IgD-negative memory B cell (primary cell): ENCODE measurements around the gene SLC39A1. TPM values are rescaled to one million over a fixed set of nuclear protein-coding genes. Genes with fewer than 3 reads are reported as not detected.
"Not testable (repeated sequence)": the region's sequence is repeated elsewhere in the genome, so short reads cannot be mapped to it uniquely, and the experiment has no call there.

ENCODE experiments used
- H3K27ac Mint-ChIP-seq, 3 donors: one replicate each; pipeline ENCODE4 v1.8.0; 2020 to 2022; ENCODE audit warnings: mild to moderate bottlenecking in 3 of 3, mixed read lengths in 3 of 3, moderate library complexity in 1 of 3
- H3K27me3 Mint-ChIP-seq: one replicate; pipeline ENCODE4 v1.8.0; 2021; ENCODE audit warnings: mixed read lengths
- H3K36me3 Mint-ChIP-seq: one replicate; pipeline ENCODE4 v1.8.0; 2020; ENCODE audit warnings: mild to moderate bottlenecking, mixed read lengths
- H3K4me1 Mint-ChIP-seq, 3 donors: one replicate each; pipeline ENCODE4 v1.8.0; 2020 to 2022; ENCODE audit warnings: mixed read lengths in 3 of 3, mild to moderate bottlenecking in 1 of 3
- H3K4me3 Mint-ChIP-seq, 4 donors: one replicate each; pipeline ENCODE4 v1.8.0; 2020 to 2022; ENCODE audit warnings: mild to moderate bottlenecking in 4 of 4, mixed read lengths in 4 of 4, moderate library complexity in 3 of 4
- H3K9me3 Mint-ChIP-seq, 3 donors: one replicate each; pipeline ENCODE4 v1.8.0; 2020 to 2021; ENCODE audit warnings: mixed read lengths in 3 of 3, mild to moderate bottlenecking in 1 of 3
- polyA plus RNA-seq: library from polyadenylated mRNA; unstranded; fragments of 300-500 nt; fragmentation: Illumina TruSeq; gene quantifications from one replicate; pipeline ENCODE4 v1.2.3, GENCODE V29; 2021

Gene SLC39A1
- polyA plus RNA-seq, 1 donor from 2014 or later = 52.0 TPM

DNA sequence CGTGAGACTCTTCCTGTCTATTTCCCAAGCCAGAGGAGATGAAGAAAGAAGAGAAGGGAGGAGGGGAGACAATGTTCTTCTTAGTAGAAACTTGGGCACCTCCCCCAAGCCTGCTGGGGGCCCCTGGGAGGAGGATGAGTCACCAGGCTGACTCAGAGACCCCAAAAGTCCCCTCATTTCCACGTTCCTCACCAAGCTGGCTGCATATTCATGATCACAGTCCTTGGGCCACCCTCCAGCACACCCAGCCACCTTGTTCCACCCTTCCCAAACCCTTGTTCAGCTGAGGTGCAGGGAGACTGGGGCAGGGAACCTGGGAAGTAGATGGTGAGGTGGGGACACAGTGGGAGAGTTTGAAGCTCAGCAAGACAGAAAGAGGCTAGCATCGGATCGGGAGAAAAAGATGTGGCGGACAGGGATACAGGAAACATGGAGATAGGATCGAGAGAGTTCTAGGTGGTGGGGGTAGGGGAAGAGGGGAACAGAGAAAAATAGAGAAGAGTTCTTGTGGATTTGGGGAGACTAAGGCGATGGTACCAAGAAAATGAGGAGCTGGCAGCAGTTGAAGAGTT, 22.1 kb upstream of the SLC39A1 start:
- Mint-ChIP-seq H3K36me3 (no peaks in the 10 kb centered on the region), H3K27me3 (no peaks in the 10 kb centered on the region), H3K9me3 (peaks cover 0 to 2% (median 0%) of the 10 kb centered on the region in 3 donors), H3K4me3 (peak overlapping the region; percentile 49 to 87 (median 62)), H3K27ac (peak overlapping the region in 1 of 3 donors; percentile 64), H3K4me1 (peaks cover 20 to 21% (median 21%) of the 10 kb centered on the region in 3 donors)

DNA sequence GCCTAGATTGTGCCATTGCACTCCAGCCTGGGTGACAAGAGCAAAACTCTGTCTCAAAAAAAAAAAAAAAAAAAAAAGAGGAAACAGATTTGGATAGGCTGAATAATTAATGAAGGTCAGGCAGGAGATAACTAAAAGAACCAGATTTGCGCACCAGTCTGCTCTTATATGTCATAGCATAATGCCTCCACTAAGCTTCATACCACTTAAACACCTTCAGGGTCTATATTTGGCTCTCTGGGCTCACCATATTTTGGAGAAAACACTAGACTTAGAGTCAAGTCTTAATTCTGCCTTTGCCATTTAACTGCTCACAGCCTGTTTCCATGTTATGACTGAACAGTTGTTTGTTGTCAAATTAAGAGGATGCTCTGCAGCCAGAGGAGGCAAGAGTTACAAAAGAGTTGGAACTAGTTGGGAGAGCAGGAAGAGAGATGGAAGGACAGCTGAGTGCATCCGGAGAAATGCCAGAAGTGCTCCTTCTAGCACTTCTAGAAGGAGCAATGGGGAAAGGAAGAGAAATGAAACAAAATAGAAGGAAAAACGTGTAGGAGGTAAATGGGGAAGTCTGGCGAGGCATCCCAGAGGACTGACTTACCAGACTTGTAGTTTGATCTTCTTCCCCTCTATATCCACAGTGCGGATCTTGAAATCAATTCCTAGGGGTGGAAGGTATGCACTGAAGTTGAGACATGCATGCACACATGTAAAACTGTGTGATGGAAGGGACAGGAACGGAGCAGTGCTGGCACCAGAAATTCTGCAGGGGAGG, 21.0 kb upstream of the SLC39A1 start:
- Mint-ChIP-seq H3K4me3 (peak overlapping the region in 1 of 4 donors; percentile 38), H3K9me3 (no peaks in the 10 kb centered on the region), H3K36me3 (no peaks in the 10 kb centered on the region), H3K27ac (peak overlapping the region in 1 of 3 donors; percentile 64), H3K27me3 (no peaks in the 10 kb centered on the region), H3K4me1 (peaks cover 17 to 18% (median 18%) of the 10 kb centered on the region in 3 donors)

DNA sequence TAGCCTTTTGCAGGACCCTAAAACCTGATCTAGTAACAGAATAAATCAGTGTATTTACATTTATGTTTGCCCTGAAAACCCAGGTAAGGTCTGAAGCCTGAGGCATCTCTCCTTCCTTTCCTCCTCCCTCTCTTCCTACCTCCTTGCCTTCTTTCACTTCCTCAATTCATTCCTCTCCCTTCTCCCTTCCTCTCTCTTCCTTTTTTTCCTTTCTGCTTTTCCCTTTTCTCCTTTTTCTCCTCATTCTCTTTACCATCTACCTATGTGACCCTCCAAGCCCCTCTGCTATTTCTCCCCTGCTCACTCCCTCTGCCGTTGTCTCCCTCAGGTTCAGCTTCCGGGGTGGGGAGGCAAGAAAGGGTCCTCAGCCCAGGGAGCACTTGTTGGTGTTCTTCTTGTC, 18.4 kb upstream of the SLC39A1 start:
- H3K4me3 Mint-ChIP-seq = not testable (repeated sequence)

DNA sequence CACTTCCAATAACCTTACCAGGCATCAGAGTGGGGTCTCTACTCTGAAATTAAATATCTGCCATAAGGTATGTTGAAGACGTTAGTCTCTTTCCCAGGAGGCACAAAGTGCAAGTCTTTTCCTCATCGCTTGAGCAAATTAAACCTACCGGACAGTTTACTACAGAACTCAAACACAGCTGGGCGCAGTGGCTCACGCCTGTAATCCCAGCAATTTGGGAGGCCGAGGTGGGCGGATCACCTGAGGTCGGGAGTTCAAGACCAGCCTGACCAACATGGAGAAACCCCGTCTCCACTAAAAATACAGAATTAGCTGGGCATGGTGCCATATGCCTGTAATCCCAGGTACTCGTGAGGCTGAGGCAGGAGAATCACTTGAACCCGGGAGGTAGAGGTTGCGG, 15.8 kb upstream of the SLC39A1 start:
- Mint-ChIP-seq H3K27ac (peak overlapping the region in 1 of 3 donors; percentile 4), H3K4me1 (peaks cover 14 to 33% (median 26%) of the 10 kb centered on the region in 3 donors), H3K4me3 (peak overlapping the region in 2 of 4 donors; percentile 99)
- not testable (repeated sequence) for H3K27me3 Mint-ChIP-seq, H3K9me3 Mint-ChIP-seq, H3K36me3 Mint-ChIP-seq

More for the DNA sequence above, 18.4 kb upstream of the SLC39A1 start:
- peaks cover 17 to 28% (median 22%) of the 10 kb centered on the region in 3 donors for H3K4me1 Mint-ChIP-seq
- H3K36me3 Mint-ChIP-seq, H3K27ac Mint-ChIP-seq, H3K27me3 Mint-ChIP-seq, H3K9me3 Mint-ChIP-seq: not testable (repeated sequence)

DNA sequence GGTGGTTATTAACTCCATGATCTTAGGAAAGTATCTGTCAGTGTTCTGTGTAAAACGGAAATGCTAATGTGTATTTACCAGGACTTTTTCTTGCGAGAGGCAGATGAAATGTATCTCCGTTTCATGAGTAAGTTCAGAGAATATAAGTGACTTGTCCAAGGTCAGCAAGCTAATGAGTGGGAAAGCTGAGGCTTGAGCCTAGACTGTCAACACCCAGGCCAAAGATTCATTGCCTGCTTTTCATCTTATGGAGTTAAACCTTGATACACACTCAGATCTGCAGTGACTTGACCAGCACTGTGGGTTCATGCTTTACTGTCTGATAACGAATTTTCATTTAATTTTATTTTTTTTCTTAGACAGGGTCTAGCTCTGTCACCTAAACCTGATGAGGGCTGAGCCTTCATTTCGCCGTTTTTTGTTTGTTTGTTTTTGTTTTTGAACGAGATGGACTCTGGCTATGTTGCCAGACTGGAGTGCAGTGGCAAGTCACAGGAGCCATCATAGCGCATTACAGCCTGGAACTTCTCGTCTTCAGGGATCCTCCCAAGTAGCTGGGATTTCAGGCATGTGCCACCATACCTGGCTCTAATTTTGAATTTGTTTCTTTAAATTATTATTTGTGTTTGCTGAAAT, 15.1 kb upstream of the SLC39A1 start:
- H3K36me3 Mint-ChIP-seq = peaks cover 2% of the 10 kb centered on the region
- H3K9me3 Mint-ChIP-seq = no peaks in the 10 kb centered on the region
- peak overlapping the region; percentile 95 to 99 (median 99) for H3K4me3 Mint-ChIP-seq
- H3K27me3 Mint-ChIP-seq = no peaks in the 10 kb centered on the region
- H3K4me1 Mint-ChIP-seq = peaks cover 14 to 34% (median 27%) of the 10 kb centered on the region in 3 donors
- peak overlapping the region; percentile 83 to 94 (median 93) for H3K27ac Mint-ChIP-seq

DNA sequence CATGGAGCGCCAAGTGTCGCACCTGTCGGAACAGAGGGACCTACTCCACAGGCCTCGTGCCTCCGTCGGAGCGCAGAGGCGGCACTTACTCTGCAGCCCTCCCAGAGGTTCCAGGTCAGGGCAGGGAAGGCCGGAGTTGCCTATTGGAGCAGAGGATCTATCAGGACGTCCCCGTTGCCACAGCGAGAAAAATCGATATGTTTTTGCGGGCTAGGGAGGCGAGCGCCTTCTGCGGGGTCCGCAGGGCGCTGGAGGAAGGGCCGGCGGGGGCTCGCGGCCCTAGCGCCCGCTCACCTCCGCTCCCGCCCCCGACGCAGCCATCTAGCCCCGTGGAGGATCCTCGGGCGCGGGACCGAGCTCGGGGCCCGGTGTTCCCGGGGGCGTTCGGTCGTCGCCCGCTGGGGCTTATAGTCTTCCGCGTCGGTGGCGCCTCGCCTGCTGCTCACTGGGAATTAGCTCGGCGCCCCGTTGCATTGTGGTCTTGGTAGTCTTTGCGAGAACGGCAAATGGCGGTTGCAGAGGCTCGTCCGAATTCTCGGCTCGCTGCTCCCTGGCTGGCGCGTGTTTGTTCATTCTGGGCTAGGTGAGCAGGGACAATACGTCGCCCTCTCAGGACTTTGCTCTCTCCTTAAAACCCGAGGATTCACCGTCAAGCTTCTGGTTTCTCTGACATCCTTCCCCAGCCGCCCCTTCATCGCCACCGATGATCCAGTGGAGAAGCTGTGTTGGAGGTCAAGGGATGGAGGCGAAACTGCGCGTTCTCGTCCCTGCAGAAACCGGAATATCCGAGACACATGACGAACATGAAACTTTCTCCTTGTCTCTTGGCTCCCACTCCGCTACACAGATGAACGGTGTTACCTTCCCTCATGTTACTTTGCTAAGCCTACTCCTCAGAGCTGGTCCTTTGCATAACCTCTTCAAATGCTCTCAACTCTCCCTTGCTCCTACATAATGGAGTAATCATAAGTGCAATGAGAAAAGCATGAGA, 14.2 kb upstream of the SLC39A1 start, which contains the start of gene JTB:
TSS of gene JTB (minus strand) at position 425 of the 991 bp plus-strand sequence. CDS start at position 3, 422 bp downstream.
- Mint-ChIP-seq H3K9me3 (no peaks in the 10 kb centered on the region), H3K4me1 (peaks cover 14 to 34% (median 27%) of the 10 kb centered on the region in 3 donors), H3K27me3 (no peaks in the 10 kb centered on the region), H3K27ac (peak within 1 kb of the TSS; percentile 83 to 95 (median 94)), H3K4me3 (peak within 1 kb of the TSS; percentile 95 to 99 (median 99)), H3K36me3 (peaks cover 7% of the 10 kb centered on the region)

DNA sequence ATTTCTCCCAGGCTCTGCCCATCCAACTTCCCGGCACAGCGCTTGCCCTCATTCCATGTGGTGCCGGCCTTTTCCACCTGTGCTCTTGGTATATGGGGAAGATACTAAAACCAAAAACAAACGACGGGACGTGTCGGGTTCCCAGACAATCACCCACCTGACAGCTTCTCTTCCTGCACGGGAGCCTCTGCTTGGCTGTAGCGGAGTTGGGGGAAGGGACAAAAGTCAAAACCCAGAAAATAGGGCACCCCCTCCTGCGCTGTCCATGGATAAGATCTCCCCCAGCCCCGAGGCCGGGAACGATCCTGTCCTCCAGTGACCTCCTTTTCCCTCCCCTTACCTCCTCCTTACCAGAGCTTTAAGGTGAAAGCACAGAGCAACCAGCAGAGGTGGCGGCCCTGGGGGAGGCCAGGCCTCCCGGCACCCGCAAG, 13.5 kb upstream of the SLC39A1 start:
- Mint-ChIP-seq H3K27me3 (no peaks in the 10 kb centered on the region), H3K27ac (peak overlapping the region; percentile 83 to 95 (median 94)), H3K4me3 (peak overlapping the region; percentile 95 to 99 (median 99)), H3K9me3 (no peaks in the 10 kb centered on the region), H3K36me3 (peaks cover 7% of the 10 kb centered on the region), H3K4me1 (peaks cover 19 to 40% (median 28%) of the 10 kb centered on the region in 3 donors)

DNA sequence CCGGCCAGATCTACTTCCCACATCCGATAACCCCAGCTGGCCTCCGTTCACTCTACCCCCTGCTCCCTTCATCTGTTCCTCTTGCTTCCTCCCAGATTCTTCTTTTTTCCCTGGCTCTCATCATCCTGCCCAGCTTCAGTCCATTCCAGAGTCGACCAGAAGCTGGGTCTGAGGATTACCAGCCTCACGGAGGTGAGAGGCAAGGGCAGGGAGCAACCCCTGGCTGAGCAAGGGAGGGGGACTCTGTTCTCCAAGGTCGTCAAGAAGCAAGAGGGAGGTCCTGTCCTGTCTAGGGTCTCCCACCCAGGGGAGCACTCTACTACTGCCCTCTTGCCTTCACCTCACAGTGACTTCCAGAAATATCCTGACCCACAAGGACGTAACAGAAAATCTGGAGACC, 10.2 kb upstream of the SLC39A1 start:
- Mint-ChIP-seq H3K27ac (peak overlapping the region in 1 of 3 donors; percentile 50), H3K36me3 (peaks cover 7% of the 10 kb centered on the region), H3K4me3 (peak overlapping the region in 1 of 4 donors; percentile 86), H3K4me1 (peaks cover 25 to 45% (median 30%) of the 10 kb centered on the region in 3 donors), H3K27me3 (no peaks in the 10 kb centered on the region), H3K9me3 (no peaks in the 10 kb centered on the region)

DNA sequence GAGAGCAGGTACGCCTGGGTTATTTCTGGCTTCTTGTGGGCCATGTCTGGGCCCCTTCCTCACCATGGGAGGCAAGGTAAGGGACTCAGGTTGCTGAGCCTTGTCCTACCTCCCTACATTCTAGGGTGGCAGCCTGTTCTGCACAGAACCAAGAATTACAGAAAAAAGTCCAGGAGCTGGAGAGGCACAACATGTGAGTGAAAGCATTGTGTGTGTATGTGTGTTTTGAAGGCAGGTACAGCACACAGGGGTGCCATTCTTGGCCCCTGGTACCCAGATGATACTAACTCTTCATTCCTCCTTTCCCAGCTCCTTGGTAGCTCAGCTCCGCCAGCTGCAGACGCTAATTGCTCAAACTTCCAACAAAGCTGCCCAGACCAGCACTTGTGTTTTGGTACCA, 9.7 kb upstream of the SLC39A1 start:
- peaks cover 25 to 42% (median 28%) of the 10 kb centered on the region in 3 donors for H3K4me1 Mint-ChIP-seq
- H3K27ac Mint-ChIP-seq = peak overlapping the region in 1 of 3 donors; percentile 50
- no peaks in the 10 kb centered on the region for H3K27me3 Mint-ChIP-seq
- peaks cover 7% of the 10 kb centered on the region for H3K36me3 Mint-ChIP-seq
- H3K9me3 Mint-ChIP-seq = no peaks in the 10 kb centered on the region
- peak overlapping the region in 1 of 4 donors; percentile 86 for H3K4me3 Mint-ChIP-seq

DNA sequence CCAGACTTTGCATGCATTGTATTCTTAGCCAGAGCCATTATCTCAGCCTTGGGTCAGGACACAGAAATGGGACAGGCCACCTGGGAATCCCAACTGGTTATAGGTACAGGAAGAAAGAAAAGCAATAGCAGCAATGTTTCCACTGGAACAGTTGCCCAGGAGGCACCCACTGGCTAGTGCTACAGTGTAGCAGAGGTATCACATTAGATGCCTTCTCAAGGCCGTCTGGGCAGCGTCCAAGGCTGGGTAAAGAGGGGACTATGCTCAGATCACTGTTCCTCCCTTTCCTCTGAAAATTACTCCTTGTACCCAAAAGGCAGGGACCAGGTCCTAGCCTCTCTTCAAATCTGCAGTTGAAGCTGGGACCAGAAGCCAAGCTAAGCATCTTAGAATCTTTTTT, 7.0 kb upstream of the SLC39A1 start:
- H3K36me3 Mint-ChIP-seq = peaks cover 8% of the 10 kb centered on the region
- peak overlapping the region in 1 of 4 donors; percentile 16 for H3K4me3 Mint-ChIP-seq
- H3K4me1 Mint-ChIP-seq = peaks cover 29 to 38% (median 30%) of the 10 kb centered on the region in 3 donors
- no peaks in the 10 kb centered on the region for H3K27me3 Mint-ChIP-seq
- H3K27ac Mint-ChIP-seq = peak overlapping the region in 1 of 3 donors; percentile 39
- no peaks in the 10 kb centered on the region for H3K9me3 Mint-ChIP-seq

DNA sequence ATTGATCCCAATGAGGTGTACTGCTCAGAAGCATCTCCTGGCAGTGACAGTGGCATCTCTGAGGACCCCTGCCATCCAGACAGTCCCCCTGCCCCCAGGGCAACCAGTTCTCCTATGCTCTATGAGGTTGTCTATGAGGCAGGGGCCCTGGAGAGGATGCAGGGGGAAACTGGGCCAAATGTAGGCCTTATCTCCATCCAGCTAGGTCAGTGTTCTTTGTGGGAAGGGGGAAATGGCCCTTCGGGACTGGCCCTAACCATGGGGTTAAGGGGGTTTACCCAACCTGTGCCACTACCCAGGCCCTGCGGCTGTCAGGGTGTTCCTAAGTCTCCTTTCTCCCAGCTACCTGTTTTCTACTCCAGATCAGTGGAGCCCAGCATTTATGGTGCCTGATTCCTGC, 5.6 kb upstream of the SLC39A1 start:
- no peaks in the 10 kb centered on the region for H3K27me3 Mint-ChIP-seq
- H3K36me3 Mint-ChIP-seq = peaks cover 8% of the 10 kb centered on the region
- no peaks in the 10 kb centered on the region for H3K9me3 Mint-ChIP-seq
- H3K4me1 Mint-ChIP-seq = peaks cover 30 to 33% (median 30%) of the 10 kb centered on the region in 3 donors
- H3K4me3 Mint-ChIP-seq = peak overlapping the region in 2 of 4 donors; percentile 79 to 87
- H3K27ac Mint-ChIP-seq = peak overlapping the region in 1 of 3 donors; percentile 13

DNA sequence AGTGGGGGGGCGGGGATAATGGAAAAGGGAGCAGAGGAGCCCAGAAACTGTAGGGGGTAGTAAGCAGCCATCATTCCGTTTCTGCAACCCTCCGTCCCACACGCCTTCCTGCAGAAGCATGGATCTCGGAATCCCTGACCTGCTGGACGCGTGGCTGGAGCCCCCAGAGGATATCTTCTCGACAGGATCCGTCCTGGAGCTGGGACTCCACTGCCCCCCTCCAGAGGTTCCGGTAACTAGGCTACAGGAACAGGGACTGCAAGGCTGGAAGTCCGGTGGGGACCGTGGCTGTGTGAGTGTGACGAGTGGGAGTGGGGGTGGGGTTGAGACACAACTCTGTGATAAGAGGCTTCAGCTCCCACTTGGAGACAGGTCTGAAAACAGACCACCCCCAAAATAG, 5.1 kb upstream of the SLC39A1 start:
- Mint-ChIP-seq H3K9me3 (no peaks in the 10 kb centered on the region), H3K27ac (peak overlapping the region in 2 of 3 donors; percentile 13 to 98), H3K36me3 (peaks cover 7% of the 10 kb centered on the region), H3K4me3 (peak overlapping the region in 3 of 4 donors; percentile 79 to 100 (median 97)), H3K27me3 (no peaks in the 10 kb centered on the region), H3K4me1 (peaks cover 33 to 39% (median 34%) of the 10 kb centered on the region in 3 donors)

DNA sequence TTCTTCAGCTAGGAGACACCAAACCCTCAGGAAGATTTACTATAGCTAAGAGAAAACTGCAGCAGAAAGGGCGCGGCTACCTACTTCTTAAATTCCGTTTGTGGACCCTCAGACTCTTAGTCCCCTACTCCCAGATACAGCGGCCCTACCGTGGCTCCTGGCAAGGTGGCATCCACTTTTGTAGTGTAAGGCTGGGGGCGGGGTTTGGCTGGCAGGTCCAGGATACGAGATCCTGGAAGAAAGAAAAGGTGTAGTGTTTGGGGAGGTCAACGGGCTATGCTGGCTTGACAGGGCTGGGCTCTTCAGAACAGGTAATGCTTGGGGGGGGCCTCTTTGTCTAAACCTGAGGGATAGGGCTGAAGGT, 4.6 kb upstream of the SLC39A1 start:
- H3K4me1 Mint-ChIP-seq = peaks cover 34 to 39% (median 35%) of the 10 kb centered on the region in 3 donors
- peak overlapping the region; percentile 90 to 98 (median 97) for H3K27ac Mint-ChIP-seq
- H3K9me3 Mint-ChIP-seq = no peaks in the 10 kb centered on the region
- peak overlapping the region; percentile 89 to 100 (median 94) for H3K4me3 Mint-ChIP-seq
- no peaks in the 10 kb centered on the region for H3K27me3 Mint-ChIP-seq
- peaks cover 5% of the 10 kb centered on the region for H3K36me3 Mint-ChIP-seq
